ENCODE results near the gene RALGDS.

DNA sequence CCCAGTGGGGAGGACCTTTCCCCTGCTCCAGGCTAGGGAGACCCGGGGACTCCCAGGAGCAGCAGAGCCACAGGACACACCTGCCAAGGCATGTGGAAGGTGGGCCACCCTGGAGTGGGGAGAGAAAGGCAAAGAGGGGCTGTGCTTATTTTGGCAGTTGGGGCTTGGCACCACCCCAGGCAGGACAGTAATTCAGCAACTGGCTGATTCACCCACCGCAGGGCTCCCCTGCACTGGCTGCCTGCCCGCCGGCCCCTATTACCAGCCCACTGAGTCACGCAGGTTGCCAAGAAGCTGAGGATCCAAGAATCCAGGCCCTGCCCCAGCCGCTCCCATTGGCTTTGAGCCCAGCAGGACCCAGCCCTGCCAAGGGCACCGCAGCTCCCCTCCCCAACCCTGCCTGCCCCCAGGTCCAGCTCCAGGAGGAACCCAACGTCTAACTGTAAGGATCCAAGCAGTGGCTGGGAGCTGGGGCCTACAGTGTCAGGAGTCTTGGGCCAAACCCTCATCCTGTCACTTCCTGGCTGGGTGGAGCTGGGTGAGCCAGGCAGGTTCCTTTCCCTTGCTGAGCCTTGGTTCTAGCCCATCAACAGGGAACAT is 14.2 kb upstream of the RALGDS start:
- TF ChIP-seq, protein P1, sequence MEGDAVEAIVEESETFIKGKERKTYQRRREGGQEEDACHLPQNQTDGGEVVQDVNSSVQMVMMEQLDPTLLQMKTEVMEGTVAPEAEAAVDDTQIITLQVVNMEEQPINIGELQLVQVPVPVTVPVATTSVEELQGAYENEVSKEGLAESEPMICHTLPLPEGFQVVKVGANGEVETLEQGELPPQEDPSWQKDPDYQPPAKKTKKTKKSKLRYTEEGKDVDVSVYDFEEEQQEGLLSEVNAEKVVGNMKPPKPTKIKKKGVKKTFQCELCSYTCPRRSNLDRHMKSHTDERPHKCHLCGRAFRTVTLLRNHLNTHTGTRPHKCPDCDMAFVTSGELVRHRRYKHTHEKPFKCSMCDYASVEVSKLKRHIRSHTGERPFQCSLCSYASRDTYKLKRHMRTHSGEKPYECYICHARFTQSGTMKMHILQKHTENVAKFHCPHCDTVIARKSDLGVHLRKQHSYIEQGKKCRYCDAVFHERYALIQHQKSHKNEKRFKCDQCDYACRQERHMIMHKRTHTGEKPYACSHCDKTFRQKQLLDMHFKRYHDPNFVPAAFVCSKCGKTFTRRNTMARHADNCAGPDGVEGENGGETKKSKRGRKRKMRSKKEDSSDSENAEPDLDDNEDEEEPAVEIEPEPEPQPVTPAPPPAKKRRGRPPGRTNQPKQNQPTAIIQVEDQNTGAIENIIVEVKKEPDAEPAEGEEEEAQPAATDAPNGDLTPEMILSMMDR (conservative IDR thresholded peaks at IDR 0.05; ENCODE audit: low read depth, low read length), result no peak
- TF ChIP-seq EZH2 (IDR thresholded peaks at IDR 0.05; ENCODE audit: borderline replicate concordance, low read depth, low read length, poor library complexity, severe bottlenecking), result no peak

Data from A673 (cell line).